GM20431 (cell line): ENCODE measurements around the gene PTPRN2.

Experiments used
- in situ Hi-C: fragments of 300-500 bp; cut with MseI, MboI; formaldehyde crosslinking; loops from one replicate; pipeline ENCODE4 v1.15.0; 2020; ENCODE audit warnings: low sequenced_read_pairs; ENCODE audit not compliant: unreplicated experiment

The PTPRN2 gene

DNA sequence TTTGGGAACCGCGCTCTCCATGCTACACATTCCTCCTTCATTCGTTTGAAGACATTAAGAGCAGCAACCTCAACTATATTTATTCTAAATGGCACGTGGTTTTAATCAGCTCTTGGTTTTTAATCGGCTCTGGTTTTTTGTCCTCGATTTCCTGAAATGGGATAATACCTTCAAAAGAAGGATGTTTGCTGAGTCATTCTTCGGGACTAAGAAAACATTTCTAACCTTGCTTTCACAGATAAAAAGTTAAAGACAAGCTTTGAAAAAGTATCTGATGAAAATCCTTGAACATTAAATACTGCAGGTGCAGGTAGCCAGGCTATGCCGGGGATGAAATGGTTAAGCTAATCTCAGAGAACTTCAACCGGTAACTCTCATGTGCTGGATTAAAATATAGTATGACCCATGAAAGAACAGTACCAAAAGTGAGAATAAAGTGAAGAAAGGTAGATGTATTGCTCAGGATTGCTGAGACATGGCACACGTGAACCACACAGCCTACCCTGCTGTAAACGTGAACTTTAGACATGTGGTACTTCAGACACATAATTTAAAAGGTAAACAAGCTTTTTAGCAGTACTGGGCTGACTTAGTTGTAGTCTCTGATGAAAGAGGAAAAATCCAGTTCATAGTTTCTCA is 89.1 kb downstream of the PTPRN2 start:
- in situ Hi-C loops = no loop called here

DNA sequence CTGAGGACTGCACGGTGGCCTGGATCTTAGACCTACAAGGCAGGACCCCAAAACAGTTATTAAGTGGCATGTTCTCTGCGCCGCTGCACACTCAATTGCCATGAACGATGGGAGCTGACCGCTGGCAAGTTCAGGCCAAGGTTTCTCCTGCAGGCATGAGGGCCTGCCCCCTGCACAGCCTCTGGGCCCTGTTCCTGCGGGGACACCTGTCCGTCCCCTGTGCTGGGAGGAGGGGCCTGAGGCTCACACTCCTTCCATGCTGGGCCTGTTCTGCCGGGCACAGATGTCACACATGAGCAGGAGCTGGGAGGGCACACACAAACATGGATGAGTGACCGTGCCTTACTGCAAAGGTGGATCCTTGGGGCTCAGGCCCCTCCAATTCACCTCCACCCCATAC is 90.0 kb downstream of the PTPRN2 start:
- in situ Hi-C loops = no loop called here

DNA sequence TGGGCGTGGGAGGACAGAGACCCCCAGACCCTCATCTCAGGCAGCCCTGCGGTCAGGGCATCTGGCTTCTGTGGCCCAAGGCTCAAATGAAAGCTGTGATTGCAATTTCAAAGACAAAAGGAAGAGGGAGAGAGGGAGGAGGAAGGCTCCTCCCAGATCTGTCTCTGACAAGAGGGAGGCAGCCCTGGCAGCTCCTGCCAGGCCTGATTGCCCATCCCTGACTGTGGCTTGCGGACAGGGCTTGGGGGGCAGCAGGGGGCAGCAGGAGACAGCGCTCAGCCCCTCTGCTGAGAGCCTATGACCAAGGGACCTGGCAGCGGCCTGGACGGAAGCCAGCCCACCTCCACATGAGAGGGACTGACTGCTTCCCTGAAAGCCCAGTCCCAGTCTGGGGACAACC is 91.8 kb downstream of the PTPRN2 start:
- in situ Hi-C loops = no loop called here

DNA sequence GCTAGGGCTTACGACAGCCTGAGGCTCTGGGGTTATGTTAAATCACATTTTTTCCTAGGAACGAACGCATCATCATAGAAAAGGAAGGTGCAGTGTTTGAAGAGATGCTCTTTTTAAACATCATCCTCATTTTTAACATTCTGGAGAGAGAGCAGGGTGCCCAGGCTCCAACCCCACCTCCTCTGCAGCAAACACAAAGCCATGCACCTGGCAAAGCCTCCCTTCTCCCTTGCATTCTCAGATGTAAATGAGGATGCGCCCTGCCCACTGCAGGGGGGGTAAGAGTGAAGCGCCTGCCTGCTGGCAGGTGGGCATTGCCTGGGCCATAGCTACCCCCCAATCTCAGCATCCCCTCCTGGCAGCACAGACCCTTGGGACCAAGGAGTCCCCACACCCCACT is 92.4 kb downstream of the PTPRN2 start:
- in situ Hi-C loops = no loop called here

DNA sequence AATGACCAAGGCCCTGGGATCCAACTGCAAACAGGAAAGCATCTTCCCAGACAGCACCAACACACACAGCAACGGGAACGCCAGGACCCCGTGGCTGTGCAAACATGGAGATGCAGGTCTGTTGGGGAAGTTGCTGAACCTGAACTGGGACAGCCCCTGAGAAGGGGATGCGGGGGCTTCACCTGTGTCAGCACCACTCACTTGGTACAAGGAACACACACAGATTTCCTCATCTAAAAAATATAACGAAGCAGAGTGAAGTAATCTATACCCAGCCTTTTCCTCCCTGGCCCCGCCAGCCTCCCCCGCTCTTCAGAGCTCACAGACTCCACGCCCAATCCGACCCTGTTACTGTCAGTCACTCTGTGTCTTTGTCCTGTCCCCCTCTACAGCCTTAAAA is 93.0 kb downstream of the PTPRN2 start:
- in situ Hi-C loops = no loop called here

DNA sequence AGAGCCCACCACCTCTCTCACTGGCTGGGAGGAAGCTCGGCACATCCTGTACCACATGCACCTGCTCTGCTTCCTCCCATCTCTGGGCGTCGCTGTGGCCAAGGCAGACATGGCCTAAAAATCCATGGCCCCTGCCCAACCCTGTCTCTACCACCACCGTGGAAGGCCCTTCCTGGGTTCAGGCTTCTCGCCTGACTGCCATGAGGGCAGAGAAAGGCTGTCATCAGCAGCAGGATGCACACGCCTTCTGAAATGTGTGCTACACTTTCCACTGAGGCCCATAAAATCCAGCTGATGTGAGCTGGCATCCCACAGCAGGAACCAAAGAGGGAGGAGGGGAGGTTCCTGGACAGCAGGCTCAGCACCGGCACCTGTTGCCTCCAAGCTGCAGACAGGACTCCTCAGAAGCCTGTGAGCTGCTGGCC is 93.4 kb downstream of the PTPRN2 start:
- in situ Hi-C loops = no loop called here

DNA sequence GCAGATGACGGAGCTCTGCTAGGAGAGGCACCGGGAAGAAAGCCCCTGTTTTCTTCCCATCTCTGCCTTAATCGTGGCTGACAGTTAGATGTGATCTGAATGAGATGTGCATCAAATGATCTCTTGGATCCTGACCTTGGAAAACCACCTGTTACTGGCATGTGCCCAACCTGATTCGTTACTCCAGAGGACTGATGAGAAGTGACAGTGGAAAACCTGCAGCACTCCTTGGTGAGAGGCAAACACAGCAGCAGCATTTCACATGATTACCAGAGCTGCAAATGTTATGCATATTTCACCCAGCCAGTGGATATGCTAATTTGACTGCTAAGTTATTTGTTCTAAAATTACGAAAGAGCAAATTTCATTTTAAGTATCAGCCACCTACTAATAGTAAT is 95.3 kb downstream of the PTPRN2 start:
- in situ Hi-C loops = no loop called here

DNA sequence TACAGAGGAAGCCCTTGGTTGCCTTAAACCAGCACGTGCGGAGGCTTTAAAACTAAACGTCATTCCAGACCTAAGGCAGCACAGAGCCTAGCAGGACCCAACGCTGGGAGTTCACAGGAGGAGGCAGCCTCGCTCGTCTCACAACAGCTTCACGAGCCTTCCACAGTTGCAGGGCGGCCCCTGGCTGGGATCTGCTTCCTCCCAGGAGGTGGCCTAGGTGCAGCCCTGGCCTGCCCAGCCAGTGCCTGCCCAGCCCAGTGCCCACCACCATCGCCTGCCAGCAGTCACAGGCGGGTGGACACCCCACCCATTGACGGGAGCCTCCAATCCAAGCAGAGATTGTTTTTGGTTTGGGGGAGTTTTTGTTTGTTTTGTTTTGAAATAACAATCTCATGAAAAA is 96.5 kb downstream of the PTPRN2 start:
- in situ Hi-C loops = no loop called here

DNA sequence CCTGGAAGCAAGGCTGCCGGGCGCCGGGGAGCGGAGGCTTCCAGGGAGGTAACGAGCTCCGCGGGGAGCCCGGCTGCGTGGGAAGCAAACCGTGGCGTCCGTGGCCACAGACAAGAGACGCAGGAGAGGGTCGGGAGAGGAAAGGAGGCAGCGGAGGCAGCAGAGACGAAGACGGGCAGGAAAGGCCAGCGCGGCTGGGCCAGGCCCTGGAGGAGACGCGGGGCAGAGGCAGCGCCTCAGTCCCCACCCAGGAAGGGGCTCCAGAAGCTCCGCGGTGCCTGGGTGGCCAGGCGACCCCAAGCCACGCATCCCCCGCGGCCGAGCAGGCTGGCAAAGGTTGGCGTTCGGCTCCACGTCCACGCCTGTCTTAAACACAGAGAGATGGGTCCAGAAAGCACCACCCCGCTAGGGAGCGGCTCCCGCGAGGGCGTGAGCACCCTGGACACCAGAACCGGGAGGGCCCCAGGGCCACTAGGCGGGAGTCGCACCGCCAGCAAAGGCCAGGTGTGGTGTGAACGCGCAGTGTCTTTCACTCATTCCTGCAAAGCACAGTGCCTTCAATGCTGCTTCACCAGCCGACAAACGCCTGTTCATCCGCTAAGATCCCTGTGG is 97.3 kb downstream of the PTPRN2 start:
- in situ Hi-C loops = no loop called here

DNA sequence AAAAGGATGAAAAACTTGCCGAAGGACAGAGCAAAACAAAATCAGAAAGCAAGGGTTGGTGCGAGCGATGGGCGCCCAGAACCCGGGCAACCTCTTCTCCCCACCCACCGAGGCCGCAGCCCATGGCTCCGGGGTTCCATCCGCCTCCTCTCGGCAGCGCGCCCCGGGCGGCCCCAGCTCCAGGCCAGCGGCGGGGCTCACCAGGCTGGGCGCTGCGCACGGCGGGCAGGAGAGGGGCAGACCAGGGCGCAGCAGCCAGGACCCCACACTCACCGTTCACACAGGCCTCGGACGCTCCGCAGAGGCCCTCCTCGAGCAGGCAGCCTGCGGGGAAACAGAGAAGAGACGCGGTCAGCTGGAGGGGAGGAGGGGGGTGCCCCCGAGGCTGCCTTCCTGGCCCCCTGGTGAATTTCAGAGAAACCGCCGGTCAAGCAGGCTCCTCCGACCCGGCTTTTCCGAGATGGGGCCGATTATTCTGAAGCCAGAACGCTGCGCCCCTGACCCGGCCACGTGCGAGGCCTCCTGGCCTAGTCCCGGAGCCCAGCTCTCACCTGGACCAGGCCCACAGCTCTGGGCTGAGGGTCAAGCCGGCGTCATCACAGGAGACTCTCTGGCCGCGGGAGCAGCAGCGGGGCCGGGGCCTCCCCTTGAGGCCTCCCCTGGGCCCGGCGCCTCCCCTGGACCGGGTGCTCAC is 98.0 kb downstream of the PTPRN2 start:
- in situ Hi-C loops = no loop called here

DNA sequence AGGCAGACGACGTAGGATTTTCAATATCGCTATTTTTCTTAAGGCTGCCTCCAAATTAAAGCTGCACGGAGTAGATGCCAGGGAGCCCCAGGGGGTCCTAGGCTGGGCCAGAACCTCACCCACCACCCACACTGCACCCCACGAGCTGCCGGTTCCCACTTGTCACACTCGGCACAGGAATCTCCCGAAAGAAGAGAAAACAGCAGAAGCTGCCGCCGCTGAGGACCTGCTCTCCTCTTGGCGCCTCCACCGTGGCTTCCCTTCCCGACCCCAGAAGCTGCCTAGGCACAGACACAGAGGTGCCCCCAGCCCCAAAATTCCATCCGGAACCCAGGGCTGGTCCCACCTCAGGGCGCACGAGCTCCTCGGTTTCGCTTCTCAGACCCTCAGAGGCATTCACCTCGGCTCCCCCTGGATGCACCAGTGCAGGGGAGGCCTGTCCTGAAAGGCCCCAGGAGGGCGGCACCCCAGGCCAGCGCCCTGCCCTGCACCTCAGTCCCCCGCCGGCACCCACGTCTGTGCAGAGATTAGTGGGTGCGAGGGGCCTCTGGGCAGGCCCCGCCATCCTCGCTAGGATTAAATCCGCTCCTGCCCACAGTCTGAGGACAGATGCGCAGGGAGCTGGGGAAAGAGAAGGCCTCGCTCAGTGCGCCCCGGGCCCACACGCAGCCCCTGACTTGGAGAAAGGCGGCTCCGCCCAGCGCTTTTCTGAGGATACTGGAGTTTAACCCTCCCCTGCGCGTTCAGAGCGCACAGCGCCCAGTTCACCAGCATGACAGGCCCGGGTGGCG is 99.2 kb downstream of the PTPRN2 start:
- in situ Hi-C loops = no loop called here

DNA sequence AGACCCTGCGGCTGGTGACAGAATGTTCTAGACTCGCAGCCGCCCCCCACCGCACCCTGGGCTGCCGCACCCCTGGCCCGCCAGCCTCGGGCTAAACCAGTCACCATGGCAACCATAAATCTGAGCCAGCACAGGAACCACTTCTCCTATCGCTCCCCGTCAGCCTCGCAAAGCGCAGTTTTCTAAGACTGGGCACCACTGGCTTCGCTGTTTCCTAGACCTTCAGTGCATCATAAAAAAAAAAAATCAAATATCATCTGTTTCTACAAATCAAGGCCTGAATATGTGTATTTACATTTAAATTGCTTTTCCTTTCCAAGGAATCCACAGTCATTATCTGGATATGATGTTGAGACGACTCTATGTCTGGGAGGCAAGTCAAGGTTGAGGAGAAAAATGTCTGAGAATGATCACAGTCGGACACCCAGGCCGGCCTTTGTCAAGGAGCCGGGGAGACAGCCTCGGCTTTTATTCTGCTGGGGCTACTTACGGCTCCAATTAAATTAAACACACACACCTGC is 99.9 kb downstream of the PTPRN2 start:
- in situ Hi-C loops = no loop called here

DNA sequence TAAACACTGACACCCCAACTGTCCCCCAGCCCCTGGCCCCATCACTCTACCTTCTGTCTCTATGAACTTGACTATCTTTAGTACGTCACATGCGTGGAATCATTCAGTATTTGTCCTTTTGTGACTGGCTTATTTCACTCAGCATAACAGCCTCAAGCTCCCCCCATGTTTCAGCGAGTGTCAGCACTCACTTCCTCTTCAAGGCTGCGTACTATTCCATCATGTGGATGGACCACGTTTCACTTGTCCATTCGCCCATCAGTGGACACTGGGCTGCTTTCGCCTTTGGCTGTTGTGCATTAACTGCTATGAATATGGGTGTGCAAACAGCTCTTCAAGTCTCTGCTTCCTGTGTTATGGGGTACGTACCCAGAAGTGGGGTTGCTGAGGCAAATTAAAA is 100.7 kb downstream of the PTPRN2 start:
- in situ Hi-C loops = no loop called here

DNA sequence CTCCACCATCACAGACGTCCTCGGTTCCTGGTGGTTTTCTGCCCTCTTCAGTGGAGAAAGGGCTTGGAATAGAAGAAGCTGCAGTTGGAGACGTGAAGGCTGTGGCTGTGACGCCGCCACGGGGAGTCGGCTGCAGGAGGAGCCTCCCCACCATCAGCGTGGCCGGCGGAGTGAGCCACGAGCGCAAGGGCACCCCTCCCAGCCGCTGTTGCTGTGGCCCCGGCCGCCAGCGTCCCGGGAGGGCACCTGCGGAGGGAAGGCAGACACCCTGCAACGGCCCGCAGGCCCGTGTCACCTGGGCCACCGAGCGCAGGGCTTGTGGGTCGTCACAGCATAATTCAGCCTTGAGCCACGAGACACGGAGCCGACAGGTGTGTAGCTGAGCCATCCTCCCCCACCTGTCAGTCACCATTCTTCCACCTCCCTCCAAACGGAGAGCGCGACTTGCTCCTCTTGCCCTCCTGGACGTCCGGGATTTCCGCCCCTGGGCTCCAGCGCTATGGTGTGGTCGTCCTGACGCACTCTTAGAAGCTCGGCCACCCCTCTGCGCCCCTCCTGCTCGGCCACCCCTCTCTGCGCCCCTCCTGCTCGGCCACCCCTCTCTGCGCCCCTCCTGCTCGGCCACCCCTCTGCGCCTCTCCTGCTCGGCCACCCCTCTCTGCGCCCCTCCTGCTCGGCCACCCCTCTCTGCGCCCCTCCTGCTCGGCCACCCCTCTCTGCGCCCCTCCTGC is 102.7 kb downstream of the PTPRN2 start:
- in situ Hi-C loops = no loop called here

DNA sequence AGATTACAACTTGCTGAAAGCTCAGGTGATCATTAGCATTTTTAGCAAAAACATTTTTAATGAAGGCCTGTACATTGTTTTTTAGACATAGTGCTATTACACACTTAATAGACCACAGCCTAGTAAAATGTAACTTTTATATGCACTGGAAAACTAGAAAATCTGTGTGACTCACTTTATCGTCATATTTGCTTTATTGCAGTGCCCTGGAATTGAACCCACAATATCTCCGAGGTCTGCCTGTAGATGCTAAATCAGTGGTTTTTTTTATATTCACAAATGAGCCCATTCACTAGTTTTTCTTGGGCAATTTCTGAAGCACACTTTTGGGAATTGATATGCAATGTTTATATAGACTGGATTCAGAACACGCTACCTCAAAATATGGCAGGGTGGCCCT is 105.1 kb downstream of the PTPRN2 start:
- in situ Hi-C loops = no loop called here

DNA sequence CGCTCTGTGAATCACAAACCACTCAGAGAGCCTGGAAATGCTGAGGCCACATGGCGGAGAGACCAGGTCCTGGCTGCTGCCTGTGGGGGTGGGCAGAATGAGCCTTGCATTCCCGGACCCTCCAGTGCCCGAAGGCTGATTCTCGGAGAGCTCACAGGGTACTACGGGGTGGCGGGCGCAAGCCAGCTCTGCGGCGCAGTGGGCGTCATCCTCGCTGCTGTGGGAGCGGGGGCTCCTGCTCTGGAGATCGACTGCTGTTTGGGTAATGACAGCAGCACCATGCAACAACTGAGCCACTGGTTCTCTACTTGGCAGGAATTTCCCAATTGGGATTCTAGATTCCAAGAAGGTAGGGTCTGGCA is 108.0 kb downstream of the PTPRN2 start:
- in situ Hi-C loops = no loop called here

DNA sequence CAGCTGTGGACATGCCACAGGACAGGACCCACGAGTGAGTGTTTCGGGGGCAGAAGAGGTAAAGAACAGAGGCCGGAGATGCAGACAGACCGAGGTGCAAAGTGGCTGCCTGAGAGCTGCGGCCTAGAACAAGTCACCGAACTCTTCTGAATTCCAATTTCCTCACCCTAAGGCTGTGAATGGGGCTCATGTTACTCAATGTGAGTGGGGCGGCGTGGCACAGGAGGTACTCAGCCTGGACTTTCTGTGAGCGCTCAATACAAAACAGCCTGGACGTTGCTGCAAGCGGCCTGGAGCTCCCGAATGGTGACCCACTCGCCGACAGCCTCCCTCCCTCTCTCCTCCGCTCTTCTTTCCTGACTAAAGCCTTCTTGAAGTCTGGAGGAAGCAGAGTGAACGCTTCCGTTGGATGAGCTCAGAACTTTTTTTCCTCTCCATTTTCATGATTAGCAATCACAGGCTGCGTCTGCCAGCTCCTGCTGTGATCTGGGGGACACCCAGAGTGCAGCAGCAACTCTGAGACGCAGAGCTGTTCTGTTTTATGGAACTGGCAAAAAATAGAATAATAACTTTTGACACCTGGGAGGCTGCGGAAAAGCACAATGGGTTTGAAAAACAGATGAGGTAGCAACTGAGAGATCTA is 108.5 kb downstream of the PTPRN2 start:
- in situ Hi-C loops = no loop called here

DNA sequence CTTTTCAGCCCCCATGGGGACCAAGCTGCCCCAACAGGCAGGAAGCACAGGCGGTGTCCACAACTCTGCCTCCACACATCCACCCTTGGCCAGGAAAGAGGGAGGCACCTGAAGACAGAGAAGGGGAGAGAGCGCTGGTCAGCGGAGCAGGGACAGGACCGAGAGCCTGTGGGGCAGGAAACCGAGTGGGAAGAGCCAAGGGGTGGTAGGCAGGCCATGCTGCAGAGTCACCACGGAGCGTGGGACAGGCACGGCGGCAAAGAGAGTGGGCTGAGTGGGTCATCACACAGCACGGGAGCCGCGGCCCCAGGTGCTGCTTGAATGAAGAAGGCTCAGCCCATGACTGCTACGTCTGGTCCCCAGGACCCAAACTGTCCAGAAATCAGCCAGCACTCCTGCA is 109.8 kb downstream of the PTPRN2 start:
- in situ Hi-C loops = no loop called here

DNA sequence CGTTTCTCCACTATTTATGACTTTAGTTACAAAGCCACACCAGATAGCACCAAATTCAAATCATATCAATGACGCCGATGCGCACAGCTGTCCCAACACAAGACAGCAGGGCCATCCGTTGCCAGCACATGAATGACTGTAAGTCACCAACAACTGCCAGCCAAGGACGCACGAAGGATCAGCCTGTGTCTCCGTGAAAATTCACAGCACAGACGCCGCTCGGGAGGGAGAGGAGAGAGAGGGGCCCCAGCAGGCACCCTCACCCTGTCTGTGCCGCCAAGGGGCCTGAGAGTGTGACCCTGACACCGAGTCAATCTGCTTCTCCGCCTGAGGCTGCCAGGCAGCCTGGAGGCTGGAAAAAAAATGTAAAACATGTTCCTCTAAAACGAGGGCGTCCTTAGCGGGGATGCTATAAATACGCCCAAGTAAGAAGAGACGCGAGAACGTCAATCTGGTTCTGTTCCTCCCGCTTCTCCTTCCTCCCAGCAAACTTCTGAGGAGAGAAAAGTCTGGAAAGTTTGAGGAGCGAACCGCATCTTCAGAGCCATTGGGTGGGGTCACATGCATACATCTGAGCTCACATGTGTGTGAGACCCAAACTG is 111.2 kb downstream of the PTPRN2 start:
- in situ Hi-C loops = no loop called here
